GM12892 (cell line): ENCODE measurements around the gene GRID1.

ENCODE experiments used
- DNase-seq: peaks from one replicate; pipeline ENCODE4 v3.0.0; 2011; ENCODE audit not compliant: insufficient read length
- FAIRE-seq: peaks from 2 replicates; lab custom pipeline; 2011; peaks lifted over from hg19 to GRCh38; lab: Jason Lieb, UNC
- POLR2A ChIP-seq: IDR thresholded peaks from 2 replicates; pipeline ENCODE4 v1.6.1; 2011; ENCODE audit warnings: low read depth, low read length, control low read depth
- POLR2AphosphoS5 ChIP-seq: IDR thresholded peaks from 2 replicates; pipeline ENCODE4 v1.6.1; 2011; ENCODE audit warnings: low read depth, low read length, control low read depth
- TAF1 ChIP-seq: IDR thresholded peaks from 2 replicates; pipeline ENCODE4 v1.6.1; 2011; ENCODE audit warnings: low read depth, mild to moderate bottlenecking, control low read depth, low read length, borderline replicate concordance

Gene GRID1

GRCh38 chr10:86401588-86402282 is 35.1 kb upstream of the GRID1 start:
- TF ChIP-seq POLR2A (no peak), POLR2AphosphoS5 (no peak), TAF1 (no peak)
- no peak for DNase-seq
- FAIRE-seq = no peak

GRCh38 chr10:86400705-86401587 is 34.4 kb upstream of the GRID1 start:
- TF ChIP-seq TAF1 (no peak), POLR2AphosphoS5 (peak; percentile 2; the same call in 1 of the 2 replicates), POLR2A (peak; percentile 36; the same call in 1 of the 2 replicates)
- DNase-seq (no peak), FAIRE-seq (peak; percentile 65)

GRCh38 chr10:86399879-86400704 is 33.5 kb upstream of the GRID1 start:
- TF ChIP-seq TAF1 (peak; percentile 58; the same call in 1 of the 2 replicates), POLR2AphosphoS5 (peak; percentile 64; the same call in 1 of the 2 replicates), POLR2A (peak; percentile 54; the same call in 1 of the 2 replicates)
- FAIRE-seq = peak; percentile 95
- DNase-seq = peak; percentile 86

- FAIRE-seq (no peak), DNase-seq (no peak)
- no peak for TF ChIP-seq TAF1
- no peak for TF ChIP-seq POLR2A
- no peak for TF ChIP-seq POLR2AphosphoS5
These were observed 32.9 kb upstream of the GRID1 start for GRCh38 chr10:86399514-86399878.

GRCh38 chr10:86397120-86397519 is 30.5 kb upstream of the GRID1 start:
- DNase-seq = no peak
- no peak for FAIRE-seq
- no peak for TF ChIP-seq TAF1
- TF ChIP-seq POLR2AphosphoS5 = no peak
- TF ChIP-seq POLR2A = no peak

GRCh38 chr10:86393862-86394455 is 27.4 kb upstream of the GRID1 start:
- FAIRE-seq (peak; percentile 56), DNase-seq (no peak)
- no peak for TF ChIP-seq POLR2A
- no peak for TF ChIP-seq TAF1
- no peak for TF ChIP-seq POLR2AphosphoS5

GRCh38 chr10:86393362-86393761 is 26.8 kb upstream of the GRID1 start:
- DNase-seq (no peak), FAIRE-seq (no peak)
- TF ChIP-seq TAF1 (no peak), POLR2AphosphoS5 (no peak), POLR2A (no peak)

- no peak for TF ChIP-seq POLR2AphosphoS5
- TF ChIP-seq TAF1 = no peak
- TF ChIP-seq POLR2A = no peak
- DNase-seq = no peak
- peak; percentile 99 for FAIRE-seq
These were observed 26.1 kb upstream of the GRID1 start for GRCh38 chr10:86392723-86393094.

GRCh38 chr10:86391986-86392722 is 25.6 kb upstream of the GRID1 start:
- FAIRE-seq = peak; percentile 5
- DNase-seq = no peak
- TF ChIP-seq TAF1 (no peak), POLR2AphosphoS5 (no peak), POLR2A (no peak)

- DNase-seq (no peak), FAIRE-seq (peak; percentile 30)
- peak; percentile 27; the same call in 1 of the 2 replicates for TF ChIP-seq POLR2A
- no peak for TF ChIP-seq TAF1
- no peak for TF ChIP-seq POLR2AphosphoS5
These were observed 24.7 kb upstream of the GRID1 start for GRCh38 chr10:86391236-86391840.
